ENCODE measurements around the gene MEIS2. TPM values are rescaled to one million over a fixed set of nuclear protein-coding genes. Genes with fewer than 3 reads are reported as not detected.

The MEIS2 gene
- total and polyA plus RNA-seq, 2 experiments from 2014 or later: 0.27 TPM; not detected in 1

DNA sequence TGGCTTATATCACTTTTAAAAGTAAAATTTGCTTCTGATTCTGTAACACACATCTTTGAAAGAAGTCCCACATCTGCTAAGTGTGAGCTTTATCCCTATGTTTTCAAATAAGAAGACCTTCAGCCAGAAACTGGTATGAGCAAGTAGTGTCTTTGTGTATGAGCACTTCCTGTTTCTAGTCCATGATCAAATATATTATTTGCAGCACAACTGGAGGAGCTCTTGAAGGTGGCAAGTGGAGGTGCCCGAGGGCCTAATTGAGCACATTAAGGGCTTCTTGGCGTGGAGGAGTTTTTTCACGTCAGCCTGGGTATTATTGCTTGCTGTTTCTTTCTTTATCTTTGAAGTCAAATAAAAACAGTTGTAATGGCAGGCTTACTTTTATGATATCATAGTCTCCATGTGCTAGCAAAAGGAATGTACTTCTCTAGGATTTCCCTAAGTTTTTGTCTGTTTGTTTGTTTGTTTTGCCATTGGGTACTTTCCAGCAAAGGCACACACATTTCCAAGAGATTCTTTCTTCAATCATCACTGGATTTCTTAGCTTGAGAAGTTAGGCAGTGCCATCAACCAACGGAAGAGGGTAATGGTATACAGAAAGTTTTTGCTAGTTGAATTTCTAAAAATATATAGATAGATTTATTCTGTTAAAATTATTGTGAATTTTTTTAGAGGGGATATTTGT, 68.1 kb downstream of the MEIS2 start:
- no peak overlapping the region for H3K27ac Mint-ChIP-seq

More for the DNA sequence above, 68.1 kb downstream of the MEIS2 start:
- no peaks in the 10 kb centered on the region for H3K9me2 ChIP-seq (ENCODE audit: insufficient read depth)
- DNase-seq (ENCODE audit: low spot score) (no peak), ATAC-seq (no peak)
- H3K79me2 ChIP-seq (replicated peaks; ENCODE audit: insufficient read depth): no peaks in the 10 kb centered on the region
- Mint-ChIP-seq H3K4me3 (no peak overlapping the region), H3K36me3 (ENCODE audit: low read depth) (no peaks in the 10 kb centered on the region), H3K9me3 (no peaks in the 10 kb centered on the region), H3K4me1 (peaks cover 24% of the 10 kb centered on the region), H3K27me3 (ENCODE audit: insufficient read depth, low read depth, poor library complexity) (peaks cover 1% of the 10 kb centered on the region)
- H2AFZ ChIP-seq: peak overlapping the region; percentile 61; the same call in 1 of the 2 replicates
- no peak overlapping the region for H3K27ac ChIP-seq (ENCODE audit: low read depth)
- no peaks in the 10 kb centered on the region for H3K27me3 ChIP-seq (ENCODE audit: insufficient read depth)
- no peaks in the 10 kb centered on the region for H4K20me1 ChIP-seq (replicated peaks; ENCODE audit: insufficient read depth)
- H3K4me1 ChIP-seq (ENCODE audit: insufficient read depth): peaks cover 19% of the 10 kb centered on the region
- H3K36me3 ChIP-seq (ENCODE audit: insufficient read depth): no peaks in the 10 kb centered on the region
- H3F3A ChIP-seq (replicated peaks; ENCODE audit: low read depth): no peaks in the 10 kb centered on the region
- H3K4me3 ChIP-seq: no peak overlapping the region
- TF ChIP-seq NANOG (IDR thresholded peaks at IDR 0.05; ENCODE audit: borderline replicate concordance): no peak
- TF ChIP-seq, protein P1, sequence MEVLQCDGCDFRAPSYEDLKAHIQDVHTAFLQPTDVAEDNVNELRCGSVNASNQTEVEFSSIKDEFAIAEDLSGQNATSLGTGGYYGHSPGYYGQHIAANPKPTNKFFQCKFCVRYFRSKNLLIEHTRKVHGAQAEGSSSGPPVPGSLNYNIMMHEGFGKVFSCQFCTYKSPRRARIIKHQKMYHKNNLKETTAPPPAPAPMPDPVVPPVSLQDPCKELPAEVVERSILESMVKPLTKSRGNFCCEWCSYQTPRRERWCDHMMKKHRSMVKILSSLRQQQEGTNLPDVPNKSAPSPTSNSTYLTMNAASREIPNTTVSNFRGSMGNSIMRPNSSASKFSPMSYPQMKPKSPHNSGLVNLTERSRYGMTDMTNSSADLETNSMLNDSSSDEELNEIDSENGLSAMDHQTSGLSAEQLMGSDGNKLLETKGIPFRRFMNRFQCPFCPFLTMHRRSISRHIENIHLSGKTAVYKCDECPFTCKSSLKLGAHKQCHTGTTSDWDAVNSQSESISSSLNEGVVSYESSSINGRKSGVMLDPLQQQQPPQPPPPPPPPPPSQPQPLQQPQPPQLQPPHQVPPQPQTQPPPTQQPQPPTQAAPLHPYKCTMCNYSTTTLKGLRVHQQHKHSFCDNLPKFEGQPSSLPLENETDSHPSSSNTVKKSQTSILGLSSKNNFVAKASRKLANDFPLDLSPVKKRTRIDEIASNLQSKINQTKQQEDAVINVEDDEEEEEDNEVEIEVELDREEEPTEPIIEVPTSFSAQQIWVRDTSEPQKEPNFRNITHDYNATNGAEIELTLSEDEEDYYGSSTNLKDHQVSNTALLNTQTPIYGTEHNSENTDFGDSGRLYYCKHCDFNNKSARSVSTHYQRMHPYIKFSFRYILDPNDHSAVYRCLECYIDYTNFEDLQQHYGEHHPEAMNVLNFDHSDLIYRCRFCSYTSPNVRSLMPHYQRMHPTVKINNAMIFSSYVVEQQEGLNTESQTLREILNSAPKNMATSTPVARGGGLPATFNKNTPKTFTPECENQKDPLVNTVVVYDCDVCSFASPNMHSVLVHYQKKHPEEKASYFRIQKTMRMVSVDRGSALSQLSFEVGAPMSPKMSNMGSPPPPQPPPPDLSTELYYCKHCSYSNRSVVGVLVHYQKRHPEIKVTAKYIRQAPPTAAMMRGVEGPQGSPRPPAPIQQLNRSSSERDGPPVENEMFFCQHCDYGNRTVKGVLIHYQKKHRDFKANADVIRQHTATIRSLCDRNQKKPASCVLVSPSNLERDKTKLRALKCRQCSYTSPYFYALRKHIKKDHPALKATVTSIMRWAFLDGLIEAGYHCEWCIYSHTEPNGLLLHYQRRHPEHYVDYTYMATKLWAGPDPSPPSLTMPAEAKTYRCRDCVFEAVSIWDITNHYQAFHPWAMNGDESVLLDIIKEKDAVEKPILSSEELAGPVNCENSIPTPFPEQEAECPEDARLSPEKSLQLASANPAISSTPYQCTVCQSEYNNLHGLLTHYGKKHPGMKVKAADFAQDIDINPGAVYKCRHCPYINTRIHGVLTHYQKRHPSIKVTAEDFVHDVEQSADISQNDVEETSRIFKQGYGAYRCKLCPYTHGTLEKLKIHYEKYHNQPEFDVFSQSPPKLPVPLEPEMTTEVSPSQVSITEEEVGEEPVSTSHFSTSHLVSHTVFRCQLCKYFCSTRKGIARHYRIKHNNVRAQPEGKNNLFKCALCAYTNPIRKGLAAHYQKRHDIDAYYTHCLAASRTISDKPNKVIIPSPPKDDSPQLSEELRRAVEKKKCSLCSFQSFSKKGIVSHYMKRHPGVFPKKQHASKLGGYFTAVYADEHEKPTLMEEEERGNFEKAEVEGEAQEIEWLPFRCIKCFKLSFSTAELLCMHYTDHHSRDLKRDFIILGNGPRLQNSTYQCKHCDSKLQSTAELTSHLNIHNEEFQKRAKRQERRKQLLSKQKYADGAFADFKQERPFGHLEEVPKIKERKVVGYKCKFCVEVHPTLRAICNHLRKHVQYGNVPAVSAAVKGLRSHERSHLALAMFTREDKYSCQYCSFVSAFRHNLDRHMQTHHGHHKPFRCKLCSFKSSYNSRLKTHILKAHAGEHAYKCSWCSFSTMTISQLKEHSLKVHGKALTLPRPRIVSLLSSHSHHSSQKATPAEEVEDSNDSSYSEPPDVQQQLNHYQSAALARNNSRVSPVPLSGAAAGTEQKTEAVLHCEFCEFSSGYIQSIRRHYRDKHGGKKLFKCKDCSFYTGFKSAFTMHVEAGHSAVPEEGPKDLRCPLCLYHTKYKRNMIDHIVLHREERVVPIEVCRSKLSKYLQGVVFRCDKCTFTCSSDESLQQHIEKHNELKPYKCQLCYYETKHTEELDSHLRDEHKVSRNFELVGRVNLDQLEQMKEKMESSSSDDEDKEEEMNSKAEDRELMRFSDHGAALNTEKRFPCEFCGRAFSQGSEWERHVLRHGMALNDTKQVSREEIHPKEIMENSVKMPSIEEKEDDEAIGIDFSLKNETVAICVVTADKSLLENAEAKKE (CRISPR knock-in tag; IDR thresholded peaks at IDR 0.05): no peak
- TF ChIP-seq STAT1 (IDR thresholded peaks at IDR 0.05; ENCODE audit: unreplicated experiment): no peak
- no peak for TF ChIP-seq ZNF331 (CRISPR knock-in tag; IDR thresholded peaks at IDR 0.05; ENCODE audit: low read depth)
- TF ChIP-seq, protein P2, sequence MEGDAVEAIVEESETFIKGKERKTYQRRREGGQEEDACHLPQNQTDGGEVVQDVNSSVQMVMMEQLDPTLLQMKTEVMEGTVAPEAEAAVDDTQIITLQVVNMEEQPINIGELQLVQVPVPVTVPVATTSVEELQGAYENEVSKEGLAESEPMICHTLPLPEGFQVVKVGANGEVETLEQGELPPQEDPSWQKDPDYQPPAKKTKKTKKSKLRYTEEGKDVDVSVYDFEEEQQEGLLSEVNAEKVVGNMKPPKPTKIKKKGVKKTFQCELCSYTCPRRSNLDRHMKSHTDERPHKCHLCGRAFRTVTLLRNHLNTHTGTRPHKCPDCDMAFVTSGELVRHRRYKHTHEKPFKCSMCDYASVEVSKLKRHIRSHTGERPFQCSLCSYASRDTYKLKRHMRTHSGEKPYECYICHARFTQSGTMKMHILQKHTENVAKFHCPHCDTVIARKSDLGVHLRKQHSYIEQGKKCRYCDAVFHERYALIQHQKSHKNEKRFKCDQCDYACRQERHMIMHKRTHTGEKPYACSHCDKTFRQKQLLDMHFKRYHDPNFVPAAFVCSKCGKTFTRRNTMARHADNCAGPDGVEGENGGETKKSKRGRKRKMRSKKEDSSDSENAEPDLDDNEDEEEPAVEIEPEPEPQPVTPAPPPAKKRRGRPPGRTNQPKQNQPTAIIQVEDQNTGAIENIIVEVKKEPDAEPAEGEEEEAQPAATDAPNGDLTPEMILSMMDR (conservative IDR thresholded peaks at IDR 0.05; ENCODE audit: low read depth in 2 of 2): no peak
- TF ChIP-seq CREB1 (CRISPR knock-in tag; IDR thresholded peaks at IDR 0.05; ENCODE audit: low read depth): no peak
- TF ChIP-seq EZH2phosphoT487 (IDR thresholded peaks at IDR 0.05; ENCODE audit: unreplicated experiment): no peak
- TF ChIP-seq ZNF114 (CRISPR knock-in tag; IDR thresholded peaks at IDR 0.05): no peak
- TF ChIP-seq ETS1 (IDR thresholded peaks at IDR 0.05): no peak
- no peak for TF ChIP-seq POLR2AphosphoS5 (IDR thresholded peaks at IDR 0.05; ENCODE audit: low read depth)
- TF ChIP-seq, protein P3, sequence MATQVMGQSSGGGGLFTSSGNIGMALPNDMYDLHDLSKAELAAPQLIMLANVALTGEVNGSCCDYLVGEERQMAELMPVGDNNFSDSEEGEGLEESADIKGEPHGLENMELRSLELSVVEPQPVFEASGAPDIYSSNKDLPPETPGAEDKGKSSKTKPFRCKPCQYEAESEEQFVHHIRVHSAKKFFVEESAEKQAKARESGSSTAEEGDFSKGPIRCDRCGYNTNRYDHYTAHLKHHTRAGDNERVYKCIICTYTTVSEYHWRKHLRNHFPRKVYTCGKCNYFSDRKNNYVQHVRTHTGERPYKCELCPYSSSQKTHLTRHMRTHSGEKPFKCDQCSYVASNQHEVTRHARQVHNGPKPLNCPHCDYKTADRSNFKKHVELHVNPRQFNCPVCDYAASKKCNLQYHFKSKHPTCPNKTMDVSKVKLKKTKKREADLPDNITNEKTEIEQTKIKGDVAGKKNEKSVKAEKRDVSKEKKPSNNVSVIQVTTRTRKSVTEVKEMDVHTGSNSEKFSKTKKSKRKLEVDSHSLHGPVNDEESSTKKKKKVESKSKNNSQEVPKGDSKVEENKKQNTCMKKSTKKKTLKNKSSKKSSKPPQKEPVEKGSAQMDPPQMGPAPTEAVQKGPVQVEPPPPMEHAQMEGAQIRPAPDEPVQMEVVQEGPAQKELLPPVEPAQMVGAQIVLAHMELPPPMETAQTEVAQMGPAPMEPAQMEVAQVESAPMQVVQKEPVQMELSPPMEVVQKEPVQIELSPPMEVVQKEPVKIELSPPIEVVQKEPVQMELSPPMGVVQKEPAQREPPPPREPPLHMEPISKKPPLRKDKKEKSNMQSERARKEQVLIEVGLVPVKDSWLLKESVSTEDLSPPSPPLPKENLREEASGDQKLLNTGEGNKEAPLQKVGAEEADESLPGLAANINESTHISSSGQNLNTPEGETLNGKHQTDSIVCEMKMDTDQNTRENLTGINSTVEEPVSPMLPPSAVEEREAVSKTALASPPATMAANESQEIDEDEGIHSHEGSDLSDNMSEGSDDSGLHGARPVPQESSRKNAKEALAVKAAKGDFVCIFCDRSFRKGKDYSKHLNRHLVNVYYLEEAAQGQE (IDR thresholded peaks at IDR 0.05; ENCODE audit: unreplicated experiment): no peak
- no peak for TF ChIP-seq EZH2 (IDR thresholded peaks at IDR 0.05; ENCODE audit: low read depth, unreplicated experiment)
- TF ChIP-seq JUNB (IDR thresholded peaks at IDR 0.05; ENCODE audit: unreplicated experiment): no peak
- no peak overlapping the region for H3K4me2 ChIP-seq
